Melanocyte of skin (primary cell): ENCODE data around the gene CDC25B. TPM values are rescaled to one million over a fixed set of nuclear protein-coding genes. Genes with fewer than 3 reads are reported as not detected.

ENCODE experiments used
- total RNA-seq, 2 donors: library from RNA; depleted of rRNA; stranded (reverse); fragments of >200 nt; gene quantifications; 2 replicates each; pipeline ENCODE4 v1.2.3, GENCODE V29; 2012

Gene CDC25B
- total RNA-seq: 10 to 100 TPM; 43.7 to 74.9 TPM

DNA sequence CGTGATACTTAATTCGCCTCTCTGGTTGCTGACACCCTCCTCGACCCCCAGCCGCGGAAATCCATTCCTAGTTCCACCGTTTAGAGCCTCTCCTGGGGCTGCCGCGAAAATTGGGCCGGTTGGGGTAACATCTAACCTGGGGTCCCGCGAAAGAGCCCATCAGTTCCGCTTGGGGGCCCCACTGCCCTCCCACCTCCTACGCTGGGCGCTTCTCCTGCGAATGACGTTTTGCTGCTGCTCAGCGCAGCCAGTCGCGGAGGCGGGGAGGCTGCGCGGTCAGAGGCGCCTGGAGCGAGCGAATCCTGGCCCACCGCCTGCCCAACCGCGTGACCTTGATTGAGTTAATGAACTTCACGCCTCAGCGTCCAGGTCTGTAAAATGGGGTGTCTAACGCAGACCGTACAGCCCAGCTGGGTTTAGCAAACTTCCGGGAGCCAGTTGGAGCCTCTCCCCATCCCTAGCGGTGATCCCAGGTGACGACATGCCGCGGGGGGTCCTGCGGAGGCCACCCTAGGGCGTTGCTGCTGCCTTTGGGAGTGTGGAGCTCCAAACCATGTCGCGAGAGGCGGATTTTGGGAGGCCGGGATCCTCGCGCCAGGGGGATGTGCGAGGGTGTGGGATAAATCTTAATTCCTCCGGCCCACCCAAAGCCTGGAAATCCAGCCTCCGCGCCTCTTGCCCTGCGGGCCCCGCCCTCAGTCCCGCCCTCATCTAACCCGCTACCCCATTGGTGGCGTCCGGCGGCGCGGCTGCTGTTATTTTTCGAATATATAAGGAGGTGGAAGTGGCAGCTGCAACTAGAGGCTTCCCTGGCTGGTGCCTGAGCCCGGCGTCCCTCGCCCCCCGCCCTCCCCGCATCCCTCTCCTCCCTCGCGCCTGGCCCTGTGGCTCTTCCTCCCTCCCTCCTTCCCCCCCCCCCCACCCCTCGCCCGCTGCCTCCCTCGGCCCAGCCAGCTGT is at the start of gene CDC25B:
CDC25B (plus strand) TSS at position 800 of the 958 bp plus-strand sequence. CDS start 222 bp downstream, outside the sequence.

GRCh38 chr20:3767427-3768341 is 28.4 kb upstream of the CDC25B start, which contains the start of gene ADISSP:
Gene ADISSP (minus strand): TSS chr20:3767753. CDS start chr20:3760100, 7,653 bp downstream.

DNA sequence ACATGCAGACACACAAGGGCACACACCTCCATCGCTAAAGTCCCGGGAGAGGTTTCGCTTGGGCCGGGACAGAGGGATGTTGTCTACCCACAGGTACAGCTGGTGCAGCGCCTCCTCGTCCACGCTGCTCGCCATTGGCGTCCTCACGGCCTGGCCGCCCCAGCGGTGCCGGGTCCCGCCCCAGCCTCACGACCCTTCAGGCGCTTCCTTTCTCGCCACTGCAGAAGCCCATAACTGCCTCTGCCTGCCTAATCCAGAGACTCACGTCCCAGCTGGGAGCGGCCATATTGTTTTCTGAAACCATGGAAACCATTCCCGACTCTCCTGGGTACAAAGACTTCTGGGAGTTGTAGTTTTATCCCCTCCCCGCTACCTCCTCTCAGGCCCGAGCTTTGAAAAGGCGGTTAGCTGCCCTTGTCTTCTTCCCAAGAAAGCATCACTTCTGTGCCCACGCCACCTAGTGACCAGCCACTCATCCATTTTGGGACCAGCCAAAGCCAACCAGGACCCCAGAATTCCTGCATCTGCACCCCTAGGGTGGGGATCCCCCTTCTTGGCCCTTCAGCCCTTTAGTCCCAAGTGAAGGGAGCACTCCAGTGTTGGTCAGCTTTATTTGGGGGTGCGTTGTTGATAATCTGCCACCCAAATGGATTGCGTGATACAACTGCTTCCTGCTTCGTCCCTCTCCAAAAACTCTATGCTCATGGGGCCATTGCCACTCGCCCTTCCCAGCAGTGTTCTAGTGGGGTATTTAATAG is 14.8 kb upstream of the CDC25B start, which contains the start of gene SPEF1:
SPEF1 (minus strand) TSS at position 296 of the 758 bp plus-strand sequence; CDS start at position 135, 161 bp downstream.

GRCh38 chr20:3786665-3787323 is 9.3 kb upstream of the CDC25B start, which contains the start of gene CENPB:
Gene CENPB (minus strand): TSS chr20:3786740. CDS start chr20:3786483, 257 bp downstream.

DNA sequence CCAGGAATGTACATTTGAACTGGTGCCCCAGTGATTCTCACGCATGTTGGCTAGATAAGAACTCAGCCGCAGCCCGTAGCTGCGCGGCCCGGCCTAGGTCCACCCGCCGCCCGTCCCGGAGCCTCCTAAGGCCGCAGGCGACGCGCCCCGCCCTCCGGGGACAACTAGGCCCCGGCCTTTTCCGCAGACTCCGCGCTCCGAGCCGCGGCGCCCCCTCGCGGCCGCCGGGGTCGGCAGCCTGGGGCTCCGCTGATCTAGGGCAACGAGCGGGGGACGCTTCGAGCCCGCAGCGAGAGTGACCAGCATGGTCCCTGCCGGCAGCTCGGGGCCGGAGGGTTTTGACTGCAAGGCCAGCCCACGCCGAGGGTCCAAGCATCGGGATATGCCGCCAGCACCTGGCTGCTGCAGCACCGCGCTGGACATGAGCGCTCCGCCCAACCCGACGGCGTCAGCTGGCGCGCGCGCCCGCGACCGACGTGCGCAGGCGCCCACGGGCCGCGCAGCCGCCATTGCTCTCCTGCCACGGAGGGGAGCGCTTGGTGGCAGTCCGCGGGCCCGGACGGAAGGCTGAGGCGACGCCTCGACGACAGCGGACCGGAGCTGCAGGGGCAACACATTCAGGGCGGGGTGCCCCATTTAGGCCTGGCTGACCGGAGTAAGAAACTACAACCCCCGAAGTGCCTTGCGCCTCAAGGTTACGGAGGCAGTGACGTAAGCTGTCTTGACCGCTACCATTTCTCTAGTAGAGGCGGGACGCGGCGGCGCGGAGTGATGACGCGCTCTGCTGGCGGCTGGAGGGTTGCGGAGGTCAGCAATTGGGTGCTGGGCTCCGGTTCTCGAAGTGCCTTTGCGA is 24.2 kb downstream of the CDC25B start, which contains the start of gene AP5S1:
AP5S1 (plus strand) TSS at position 500 of the 853 bp plus-strand sequence. CDS start 1,571 bp downstream, outside the sequence.

DNA sequence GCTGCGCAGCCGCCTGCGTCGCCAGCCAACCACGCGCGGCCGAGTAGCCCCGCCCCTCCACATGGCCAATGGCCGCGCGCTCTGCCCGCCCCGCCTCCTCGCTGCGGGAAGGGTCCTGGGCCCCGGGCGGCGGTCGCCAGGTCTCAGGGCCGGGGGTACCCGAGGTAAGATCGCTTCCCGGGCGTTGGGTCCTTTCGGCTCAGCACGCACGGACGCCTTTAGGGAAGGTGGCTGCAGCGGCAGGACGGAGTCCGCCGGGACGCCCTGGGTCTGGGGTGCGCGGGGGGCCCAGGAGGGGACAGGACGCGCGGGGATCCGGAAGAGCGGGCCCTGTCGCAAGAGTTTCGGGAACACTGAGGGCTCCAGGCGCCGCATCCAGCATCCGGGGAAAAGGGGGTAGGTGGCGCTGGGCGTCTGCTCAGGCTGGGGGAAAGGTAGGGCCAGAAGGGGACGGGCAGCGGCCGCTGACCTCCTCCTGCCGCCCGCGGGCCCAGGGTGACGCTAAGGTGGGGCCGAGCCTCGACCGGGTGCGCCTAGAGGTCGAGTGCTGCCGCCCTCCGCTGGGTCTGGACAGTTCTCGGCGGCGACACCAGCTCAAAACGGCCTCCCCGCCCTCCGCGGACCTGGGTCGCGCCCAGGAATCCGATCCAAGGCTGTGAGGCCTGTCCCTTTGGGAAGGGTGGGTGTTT is 50.8 kb downstream of the CDC25B start, which contains the start of gene MAVS:
MAVS (plus strand) TSS at position 95 of the 689 bp plus-strand sequence. CDS start 7,791 bp downstream, outside the sequence.

Other genes with a start within 250 kb of the CDC25B start
- gene GFRA4, start 132.9 kb upstream of the CDC25B start, total RNA-seq: not detected
- gene ADAM33, start 114.3 kb upstream of the CDC25B start, total RNA-seq: under 1 TPM; under 0.01 TPM
- gene SIGLEC1, start 83.7 kb upstream of the CDC25B start, total RNA-seq: not detected
- under 1 TPM in 1 of 2 donors, not detected in 1; under 0.01 TPM for gene HSPA12B, start 63.6 kb upstream of the CDC25B start, total RNA-seq
- 10 to 100 TPM; 22.7 to 38.0 TPM for gene ADISSP, start 28.6 kb upstream of the CDC25B start, total RNA-seq
- gene SPEF1, start 14.9 kb upstream of the CDC25B start, total RNA-seq: under 1 TPM; under 0.01 TPM
- gene CENPB, start 9.6 kb upstream of the CDC25B start, total RNA-seq: 100 to 1,000 TPM in 1 of 2 donors, 10 to 100 TPM in 1; 88.8 to 152 TPM
- gene AP5S1, start 24.2 kb downstream of the CDC25B start, total RNA-seq: 10 to 100 TPM; 22.3 to 22.7 TPM
- 10 to 100 TPM; 17.9 to 24.3 TPM for gene MAVS, start 50.5 kb downstream of the CDC25B start, total RNA-seq
- 10 to 100 TPM; 49.6 to 63.6 TPM for gene PANK2, start 93.1 kb downstream of the CDC25B start, total RNA-seq
- gene RNF24, start 219.2 kb downstream of the CDC25B start, total RNA-seq: 10 to 100 TPM in 1 of 2 donors, 1 to 10 TPM in 1; 7.9 to 11.0 TPM